GM18873 (cell line): ENCODE data around the gene NFE2L2.
"Not testable (repeated sequence)": the region's sequence is repeated elsewhere in the genome, so short reads cannot be mapped to it uniquely, and the experiment has no call there.

ENCODE experiments used
- ATAC-seq: cut with Tn5 transposase; IDR thresholded peaks from one replicate; pipeline ENCODE4 v1.9.1; 2021; ENCODE audit warnings: mild to moderate bottlenecking, moderate library complexity, moderate number of reproducible peaks; ENCODE audit not compliant: unreplicated experiment, low FRiP score

NFE2L2 gene

GRCh38 chr2:177258059-177258458 lies 6.5 kb downstream of the NFE2L2 start:
- no peak for ATAC-seq

- ATAC-seq: no peak
Observed at GRCh38 chr2:177257471-177257870, 7.1 kb downstream of the NFE2L2 start.

- ATAC-seq: no peak
Observed at GRCh38 chr2:177256695-177257094, 7.8 kb downstream of the NFE2L2 start.

- ATAC-seq: no peak
Observed at GRCh38 chr2:177256026-177256425, 8.5 kb downstream of the NFE2L2 start.

- no peak for ATAC-seq
Observed at GRCh38 chr2:177255227-177255601, 9.3 kb downstream of the NFE2L2 start.

GRCh38 chr2:177254433-177255226 lies 9.9 kb downstream of the NFE2L2 start:
- ATAC-seq: no peak

- ATAC-seq: no peak
Observed at GRCh38 chr2:177253704-177254103, 10.8 kb downstream of the NFE2L2 start.

GRCh38 chr2:177252808-177253531 lies 11.6 kb downstream of the NFE2L2 start:
- no peak for ATAC-seq

- no peak for ATAC-seq
Observed at GRCh38 chr2:177251165-177251542, 13.4 kb downstream of the NFE2L2 start.

GRCh38 chr2:177250461-177250860 lies 14.1 kb downstream of the NFE2L2 start:
- ATAC-seq: no peak

- ATAC-seq: no peak
Observed at GRCh38 chr2:177249038-177249437, 15.5 kb downstream of the NFE2L2 start.

- ATAC-seq: no peak
Observed at GRCh38 chr2:177247693-177248262, 16.7 kb downstream of the NFE2L2 start.

GRCh38 chr2:177246523-177247030 lies 17.9 kb downstream of the NFE2L2 start:
- ATAC-seq: not testable (repeated sequence)

- no peak for ATAC-seq
Observed at GRCh38 chr2:177246000-177246399, 18.5 kb downstream of the NFE2L2 start.

GRCh38 chr2:177245010-177245422 lies 19.5 kb downstream of the NFE2L2 start:
- ATAC-seq: no peak

GRCh38 chr2:177244244-177244771 lies 20.2 kb downstream of the NFE2L2 start:
- no peak for ATAC-seq

GRCh38 chr2:177243476-177243875 lies 21.1 kb downstream of the NFE2L2 start:
- ATAC-seq: no peak

GRCh38 chr2:177243073-177243472 lies 21.5 kb downstream of the NFE2L2 start:
- ATAC-seq: no peak

- no peak for ATAC-seq
Observed at GRCh38 chr2:177242121-177242987, 22.2 kb downstream of the NFE2L2 start.

GRCh38 chr2:177241711-177242120 lies 22.8 kb downstream of the NFE2L2 start:
- ATAC-seq: no peak
